Skeletal muscle satellite cell (primary cell): ENCODE results near the gene CYB561A3.

Experiments used
- H3K27me3 ChIP-seq: 2 replicates; pipeline ENCODE4 v1.7.0; 2013; ENCODE audit warnings: low read length; ENCODE audit not compliant: control insufficient read depth, insufficient read depth
- H3K36me3 ChIP-seq: 2 replicates; pipeline ENCODE4 v1.7.0; 2013; ENCODE audit warnings: mild to moderate bottlenecking, control low read depth, low read length; ENCODE audit not compliant: insufficient read depth
- H3K4me1 ChIP-seq: 2 replicates; pipeline ENCODE4 v1.7.0; 2013; ENCODE audit warnings: low read length; ENCODE audit not compliant: control insufficient read depth, insufficient read depth
- H3K4me2 ChIP-seq: 2 replicates; pipeline ENCODE4 v1.7.0; 2013; ENCODE audit warnings: mild to moderate bottlenecking, low read length
- H3K4me3 ChIP-seq: 2 replicates; pipeline ENCODE4 v1.7.0; 2013; ENCODE audit warnings: low read length
- H3K9ac ChIP-seq: 2 replicates; pipeline ENCODE4 v1.7.0; 2013; ENCODE audit warnings: mild to moderate bottlenecking, low read depth, low read length, moderate library complexity
- H3K9me3 ChIP-seq: replicated peaks from 2 replicates; pipeline ENCODE4 v1.7.0; 2013; ENCODE audit warnings: mild to moderate bottlenecking, control low read depth, low read length

The CYB561A3 gene

DNA sequence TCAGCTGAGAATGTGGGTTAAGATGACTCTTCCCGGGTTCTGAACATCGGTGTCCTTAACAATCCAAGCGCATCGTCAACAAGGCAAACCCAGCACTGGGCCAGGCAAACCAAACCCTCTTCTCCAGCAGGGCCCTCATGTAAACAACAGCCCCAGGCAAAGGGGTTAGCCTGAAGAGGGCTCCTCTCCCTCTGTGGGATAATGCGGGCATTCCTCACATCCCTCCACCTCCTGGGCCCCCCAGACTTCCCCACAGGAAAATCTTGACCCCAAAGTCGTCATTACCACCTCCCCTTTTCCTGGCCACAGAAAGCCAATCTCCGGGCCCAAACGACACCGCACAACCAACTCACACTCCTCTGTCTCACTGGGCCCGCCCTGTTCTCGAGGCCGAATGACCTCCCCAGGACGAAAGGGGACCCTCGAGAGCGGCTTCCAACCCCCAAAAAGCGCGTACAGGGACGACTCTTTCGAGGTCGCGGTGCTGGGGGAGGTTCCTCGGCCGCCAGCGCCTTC lies 29.3 kb downstream of the CYB561A3 start:
- Histone ChIP-seq H3K4me2 (peak overlapping the region; percentile 94), H3K9ac (peak overlapping the region; percentile 100), H3K4me1 (peaks cover 32% of the 10 kb centered on the region), H3K36me3 (peaks cover 27% of the 10 kb centered on the region), H3K4me3 (peak overlapping the region; percentile 94), H3K27me3 (no peaks in the 10 kb centered on the region), H3K9me3 (no peaks in the 10 kb centered on the region)

DNA sequence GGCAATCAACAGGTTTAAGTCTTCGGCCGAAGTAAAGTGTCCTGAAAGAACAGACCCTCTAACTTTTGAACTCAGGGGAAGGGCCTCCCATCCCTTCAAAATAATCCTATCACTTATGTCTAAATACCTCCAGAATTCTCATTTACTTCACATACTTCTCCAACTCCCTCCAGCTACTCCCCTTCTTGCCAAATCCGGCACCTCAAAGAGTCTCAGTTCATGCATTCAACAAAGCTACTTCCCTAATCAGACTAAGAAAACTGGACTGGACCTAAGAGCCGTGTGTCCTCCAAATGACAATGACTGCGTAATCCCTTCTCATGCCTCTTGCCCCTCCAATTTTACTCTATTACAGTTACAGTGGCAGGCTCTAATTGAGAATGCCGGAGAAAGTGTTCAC lies 30.0 kb downstream of the CYB561A3 start:
- peak overlapping the region; percentile 94 for H3K4me2 ChIP-seq
- peaks cover 32% of the 10 kb centered on the region for H3K4me1 ChIP-seq
- H3K9ac ChIP-seq: peak overlapping the region; percentile 100
- H3K4me3 ChIP-seq: peak overlapping the region; percentile 94
- peaks cover 31% of the 10 kb centered on the region for H3K36me3 ChIP-seq
- no peaks in the 10 kb centered on the region for H3K9me3 ChIP-seq
- H3K27me3 ChIP-seq: no peaks in the 10 kb centered on the region

DNA sequence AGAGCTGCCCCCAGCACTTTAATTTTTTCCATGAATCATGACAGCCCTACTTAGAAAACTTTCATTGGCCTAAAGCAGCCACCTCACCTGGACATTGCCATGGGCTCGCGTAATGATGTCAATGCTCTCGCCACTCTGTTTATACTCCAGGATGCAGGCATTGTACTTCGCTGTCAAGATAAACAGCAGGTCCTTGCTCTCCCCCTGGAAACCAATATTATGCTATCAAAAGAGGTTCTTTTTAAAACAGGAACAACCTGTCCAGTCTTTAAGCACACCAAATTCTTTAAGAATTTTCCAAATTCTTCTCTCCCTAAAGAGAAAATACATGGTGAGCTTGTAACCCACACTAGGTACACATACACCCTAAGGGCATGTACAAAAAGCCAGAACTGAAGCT lies 31.8 kb downstream of the CYB561A3 start:
- Histone ChIP-seq H3K9ac (no peak overlapping the region), H3K4me3 (no peak overlapping the region), H3K4me1 (peaks cover 30% of the 10 kb centered on the region), H3K9me3 (no peaks in the 10 kb centered on the region), H3K27me3 (no peaks in the 10 kb centered on the region), H3K36me3 (peaks cover 48% of the 10 kb centered on the region), H3K4me2 (no peak overlapping the region)

DNA sequence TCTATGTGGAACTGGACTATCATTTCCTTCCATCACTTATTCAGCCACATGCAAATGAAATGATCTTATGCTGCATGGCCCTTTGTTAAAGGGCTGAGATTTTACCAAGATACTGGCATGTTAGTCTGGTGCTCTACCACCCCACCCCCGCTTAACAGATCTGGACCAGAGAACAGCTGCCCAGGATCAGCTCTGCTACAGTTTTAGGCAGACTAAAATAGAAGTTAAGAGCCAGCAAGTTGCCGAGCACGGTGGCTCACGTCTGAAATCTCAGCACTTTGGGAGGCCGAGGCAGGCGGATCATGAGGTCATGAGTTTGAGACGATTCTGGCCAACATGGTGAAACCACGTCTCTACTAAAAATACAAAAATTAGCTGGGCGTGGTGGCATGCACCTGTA lies 33.3 kb downstream of the CYB561A3 start:
- Histone ChIP-seq H3K4me1 (peaks cover 15% of the 10 kb centered on the region), H3K36me3 (peaks cover 62% of the 10 kb centered on the region)

DNA sequence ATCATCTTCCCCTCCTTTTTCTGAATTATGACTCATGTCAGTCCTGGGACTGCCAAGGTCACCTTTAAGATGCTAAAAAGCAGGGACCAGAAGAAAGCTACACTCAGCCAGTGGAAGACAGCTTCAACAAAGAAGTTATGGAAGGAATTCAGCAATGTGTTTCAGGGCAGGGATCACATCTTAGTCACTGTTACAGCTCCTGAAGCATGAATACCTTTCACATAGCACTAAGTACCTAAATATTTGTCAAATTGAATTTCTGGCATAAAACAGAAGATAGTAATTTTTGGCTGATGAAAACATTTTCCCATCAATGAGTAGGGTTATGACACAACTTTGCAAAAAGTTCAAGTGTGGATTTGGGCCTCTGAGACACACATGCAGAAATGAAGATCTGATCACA lies 34.0 kb downstream of the CYB561A3 start:
- H3K9me3 ChIP-seq: no peaks in the 10 kb centered on the region
- H3K9ac ChIP-seq: no peak overlapping the region
- H3K4me1 ChIP-seq: peaks cover 14% of the 10 kb centered on the region
- H3K4me2 ChIP-seq: no peak overlapping the region
- peaks cover 69% of the 10 kb centered on the region for H3K36me3 ChIP-seq
- no peaks in the 10 kb centered on the region for H3K27me3 ChIP-seq
- no peak overlapping the region for H3K4me3 ChIP-seq

More for the DNA sequence above, 33.3 kb downstream of the CYB561A3 start:
- Histone ChIP-seq H3K4me3 (no peak overlapping the region), H3K9ac (no peak overlapping the region), H3K27me3 (no peaks in the 10 kb centered on the region), H3K4me2 (no peak overlapping the region), H3K9me3 (no peaks in the 10 kb centered on the region)

DNA sequence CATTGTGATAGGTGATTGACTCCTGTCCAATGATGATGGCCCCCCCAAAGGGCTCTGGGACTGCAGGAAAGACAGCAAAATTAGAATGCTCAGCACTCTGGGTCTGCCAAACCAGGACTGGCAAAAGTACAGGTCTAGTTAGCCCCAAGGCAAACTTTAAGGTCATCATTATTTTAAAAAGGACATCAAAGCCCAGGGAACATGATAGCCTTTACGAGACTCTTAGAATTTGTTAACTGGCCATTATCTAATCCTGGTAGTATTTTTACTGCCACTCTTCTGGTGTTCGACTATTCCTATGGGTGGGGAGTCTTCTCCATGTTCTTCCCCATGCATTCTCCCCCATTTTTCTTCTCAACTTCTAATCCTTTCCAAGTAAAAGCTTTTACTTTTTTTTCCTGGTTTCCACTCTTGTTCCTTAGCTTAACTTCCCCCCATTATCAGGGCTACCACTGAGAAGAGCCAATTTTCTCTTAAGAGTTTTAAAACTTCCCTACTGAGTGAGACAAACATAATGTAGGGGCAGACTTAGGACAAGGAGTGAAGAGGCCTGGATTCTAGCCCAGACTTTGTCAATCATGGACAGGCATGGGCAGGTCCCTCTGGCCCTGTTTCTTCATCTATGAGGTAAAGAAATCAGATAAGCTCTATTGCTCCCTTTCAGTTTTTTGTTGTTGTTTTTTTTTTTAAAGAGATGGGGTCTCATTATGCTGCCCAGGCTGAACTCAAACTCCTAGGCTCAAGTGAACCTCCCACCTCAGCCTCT lies 35.9 kb downstream of the CYB561A3 start:
- Histone ChIP-seq H3K4me3 (no peak overlapping the region), H3K4me1 (peaks cover 6% of the 10 kb centered on the region), H3K9ac (no peak overlapping the region), H3K27me3 (no peaks in the 10 kb centered on the region), H3K9me3 (no peaks in the 10 kb centered on the region), H3K4me2 (no peak overlapping the region), H3K36me3 (peaks cover 88% of the 10 kb centered on the region)

DNA sequence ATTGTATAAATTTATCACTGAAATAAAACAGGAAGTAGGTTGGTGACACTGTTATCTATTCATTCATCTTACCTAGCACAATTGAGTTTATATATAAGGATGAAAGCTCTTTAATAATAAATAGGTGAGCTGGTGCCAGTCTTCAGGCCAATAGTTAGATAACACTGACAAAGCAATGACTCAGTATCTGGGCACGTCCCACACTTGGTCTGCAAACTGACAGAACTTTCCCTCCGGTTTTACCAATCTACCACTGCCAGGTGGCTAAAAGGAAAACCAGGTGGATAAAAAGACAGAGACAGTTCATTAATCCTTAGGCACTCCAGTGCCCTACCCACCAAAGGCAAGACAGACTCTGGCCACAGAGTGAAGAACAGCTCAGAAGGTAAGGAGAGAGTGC lies 46.4 kb downstream of the CYB561A3 start:
- Histone ChIP-seq H3K9ac (no peak overlapping the region), H3K36me3 (peaks cover 78% of the 10 kb centered on the region), H3K4me1 (no peaks in the 10 kb centered on the region), H3K4me3 (no peak overlapping the region), H3K9me3 (no peaks in the 10 kb centered on the region), H3K4me2 (no peak overlapping the region), H3K27me3 (no peaks in the 10 kb centered on the region)

DNA sequence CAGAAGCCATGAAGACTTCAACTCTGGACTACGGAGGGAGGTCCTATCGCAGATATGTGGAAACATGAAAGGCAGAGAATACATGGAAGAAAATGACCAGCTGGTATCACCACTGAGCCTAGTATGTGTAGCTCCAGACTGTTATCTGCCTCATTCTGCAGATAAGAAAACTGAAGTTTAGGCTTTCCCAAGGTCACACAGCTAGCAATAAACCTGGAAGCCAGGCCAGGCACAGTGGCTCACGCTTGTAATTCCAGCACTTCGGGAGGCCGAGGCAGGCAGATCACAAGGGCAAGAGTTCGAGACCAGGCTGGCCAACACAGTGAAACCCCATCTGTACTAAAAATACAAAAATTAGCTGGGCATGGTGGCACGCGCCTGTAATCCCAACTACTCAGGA lies 50.9 kb downstream of the CYB561A3 start:
- H3K36me3 ChIP-seq: peaks cover 91% of the 10 kb centered on the region
- no peaks in the 10 kb centered on the region for H3K4me1 ChIP-seq

DNA sequence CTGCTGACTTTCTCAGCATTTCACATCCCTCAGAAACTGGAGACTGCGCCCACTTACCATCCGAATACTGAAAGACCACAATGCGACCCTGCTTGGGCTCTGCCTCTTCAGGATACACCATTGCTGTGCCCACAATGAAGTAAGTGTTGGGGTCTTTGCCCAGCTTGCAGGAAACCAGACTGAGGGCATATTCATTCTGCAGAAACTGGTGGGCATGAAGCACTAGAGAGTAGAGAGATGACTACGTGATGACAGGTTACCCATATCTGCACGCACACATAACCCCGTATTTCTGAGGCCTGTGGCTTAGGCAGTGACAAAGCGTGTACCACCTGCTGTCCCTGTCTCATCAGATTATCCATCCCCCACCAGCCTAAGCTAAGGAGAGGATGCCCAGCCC lies 51.9 kb downstream of the CYB561A3 start:
- Histone ChIP-seq H3K4me1 (no peaks in the 10 kb centered on the region), H3K4me3 (no peak overlapping the region), H3K27me3 (no peaks in the 10 kb centered on the region), H3K4me2 (no peak overlapping the region), H3K9ac (no peak overlapping the region), H3K9me3 (no peaks in the 10 kb centered on the region), H3K36me3 (peaks cover 94% of the 10 kb centered on the region)

More for the DNA sequence above, 50.9 kb downstream of the CYB561A3 start:
- Histone ChIP-seq H3K27me3 (no peaks in the 10 kb centered on the region), H3K4me3 (no peak overlapping the region), H3K9me3 (no peaks in the 10 kb centered on the region), H3K4me2 (no peak overlapping the region), H3K9ac (no peak overlapping the region)

DNA sequence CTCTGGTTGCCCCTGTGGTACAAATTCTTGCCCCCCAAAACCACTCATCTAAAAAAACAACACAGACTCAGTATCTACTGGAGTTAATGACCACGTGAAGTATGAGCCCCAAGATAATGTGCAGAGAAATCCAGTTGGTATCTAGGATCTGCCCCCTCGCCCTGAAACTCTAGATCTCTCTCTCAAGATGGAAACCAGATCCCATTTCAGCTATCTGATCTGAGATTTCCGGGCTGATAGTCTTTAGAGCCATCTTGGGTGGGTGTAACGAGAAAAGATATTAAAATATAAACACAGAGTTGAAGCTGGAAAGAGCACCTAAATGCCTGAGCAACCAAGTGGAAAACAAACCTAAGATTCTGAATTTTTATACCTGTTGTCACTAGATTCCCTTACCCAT lies 52.5 kb downstream of the CYB561A3 start:
- Histone ChIP-seq H3K9ac (no peak overlapping the region), H3K36me3 (peaks cover 90% of the 10 kb centered on the region), H3K4me3 (no peak overlapping the region), H3K4me2 (no peak overlapping the region), H3K4me1 (no peaks in the 10 kb centered on the region), H3K27me3 (no peaks in the 10 kb centered on the region), H3K9me3 (no peaks in the 10 kb centered on the region)

DNA sequence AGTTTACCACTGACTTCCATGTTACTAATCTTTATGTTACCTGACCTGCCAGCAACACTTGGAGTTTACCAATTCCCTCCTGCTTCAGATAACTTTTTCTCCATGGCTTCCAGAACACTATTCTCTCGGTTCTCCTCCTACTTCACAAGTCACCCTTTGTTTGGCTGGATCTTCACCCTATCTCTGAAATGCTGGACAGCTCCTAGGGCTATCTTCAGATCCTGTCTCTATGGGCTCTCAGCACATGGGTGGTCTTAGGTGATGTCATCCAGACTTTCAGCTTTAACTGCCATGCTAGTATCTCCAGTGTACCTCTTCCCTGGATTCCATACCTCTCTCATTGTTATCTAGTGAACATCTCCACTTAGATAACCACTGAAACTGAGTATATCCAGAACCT lies 54.3 kb downstream of the CYB561A3 start:
- H3K9ac ChIP-seq: no peak overlapping the region
- H3K4me2 ChIP-seq: no peak overlapping the region
- no peaks in the 10 kb centered on the region for H3K9me3 ChIP-seq
- no peaks in the 10 kb centered on the region for H3K4me1 ChIP-seq
- no peaks in the 10 kb centered on the region for H3K27me3 ChIP-seq
- peaks cover 93% of the 10 kb centered on the region for H3K36me3 ChIP-seq
- H3K4me3 ChIP-seq: no peak overlapping the region

DNA sequence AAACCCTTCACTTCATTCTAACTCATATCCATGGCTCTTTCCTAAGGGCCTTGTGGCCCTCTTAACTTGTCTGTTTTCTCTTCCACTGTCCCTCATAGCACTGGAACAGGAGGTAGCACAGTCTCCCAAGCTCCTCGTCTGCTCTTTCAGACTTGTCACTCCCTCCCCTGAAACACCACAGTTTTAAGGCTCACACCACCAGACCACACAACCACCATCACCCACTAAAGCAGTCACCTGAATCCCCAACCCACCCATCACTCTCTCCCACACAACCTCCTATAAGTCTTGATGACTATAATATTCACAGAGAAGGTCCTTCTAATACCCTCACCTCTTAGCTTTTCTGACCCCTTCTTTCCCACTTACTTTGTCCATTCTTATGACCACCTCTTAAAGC lies 55.5 kb downstream of the CYB561A3 start:
- H3K9me3 ChIP-seq: no peaks in the 10 kb centered on the region
- H3K36me3 ChIP-seq: peaks cover 93% of the 10 kb centered on the region
- H3K4me2 ChIP-seq: no peak overlapping the region
- no peaks in the 10 kb centered on the region for H3K27me3 ChIP-seq
- no peak overlapping the region for H3K4me3 ChIP-seq
- H3K9ac ChIP-seq: no peak overlapping the region
- no peaks in the 10 kb centered on the region for H3K4me1 ChIP-seq
